Activated CD4-positive, alpha-beta T cell treated with anti-CD3 and anti-CD28 coated beads for 4 hours (primary cell): ENCODE measurements around the gene ZBTB16.
A peak's percentile ranks its signal among the peaks of the same experiment; 100 is the strongest.

Experiments used
- DNase-seq, 2 donors: peaks; one replicate each; pipeline ENCODE4 v3.0.0-alpha.2; 2020

Gene ZBTB16

GRCh38 chr11:114157476-114158050 lies 98.1 kb downstream of the ZBTB16 start:
- DNase-seq = no peak

DNA sequence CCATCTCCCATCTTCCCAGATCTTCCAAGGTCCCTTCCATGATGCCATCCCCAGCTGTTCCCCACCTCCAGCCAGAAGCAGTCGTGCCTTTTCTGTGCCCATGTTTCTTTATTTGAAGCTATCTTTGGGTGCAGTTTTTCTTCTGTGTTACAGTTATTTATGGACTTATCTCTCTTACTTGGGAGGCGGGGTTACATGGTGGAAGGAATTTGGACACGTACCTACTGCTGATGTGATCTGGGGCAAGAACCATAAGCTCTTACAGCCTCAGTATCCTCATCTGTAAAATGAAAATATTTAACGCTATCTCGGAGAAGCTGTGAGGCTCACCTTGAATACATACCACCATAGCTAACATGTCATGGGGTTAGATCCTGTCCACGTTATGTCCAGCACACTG lies 98.9 kb downstream of the ZBTB16 start:
- DNase-seq = no peak

DNA sequence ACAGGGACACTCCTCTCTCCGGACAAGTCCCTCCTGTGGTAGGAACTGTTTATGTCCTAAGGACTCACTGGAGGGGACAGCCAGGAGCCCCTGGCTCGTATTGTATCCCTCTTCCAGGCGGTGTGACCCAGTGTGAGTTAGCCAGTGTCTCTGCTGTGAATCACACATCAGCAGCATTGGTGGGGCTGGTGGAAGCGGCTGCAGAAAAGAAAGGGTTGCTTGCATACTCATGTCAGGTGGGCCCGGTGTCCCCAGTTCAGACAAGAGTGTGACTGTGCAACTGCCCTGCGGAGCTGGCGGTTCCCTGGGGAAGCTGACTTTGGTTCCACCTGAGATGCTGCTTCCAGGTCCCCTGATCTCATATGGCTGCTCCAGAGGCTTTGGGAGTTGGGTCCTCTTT lies 99.4 kb downstream of the ZBTB16 start:
- no peak for DNase-seq

- DNase-seq = no peak
Measured at GRCh38 chr11:114159320-114159719, 99.8 kb downstream of the ZBTB16 start.

GRCh38 chr11:114159802-114160632 lies 100.5 kb downstream of the ZBTB16 start:
- DNase-seq = peak; percentile 90 to 92

DNA sequence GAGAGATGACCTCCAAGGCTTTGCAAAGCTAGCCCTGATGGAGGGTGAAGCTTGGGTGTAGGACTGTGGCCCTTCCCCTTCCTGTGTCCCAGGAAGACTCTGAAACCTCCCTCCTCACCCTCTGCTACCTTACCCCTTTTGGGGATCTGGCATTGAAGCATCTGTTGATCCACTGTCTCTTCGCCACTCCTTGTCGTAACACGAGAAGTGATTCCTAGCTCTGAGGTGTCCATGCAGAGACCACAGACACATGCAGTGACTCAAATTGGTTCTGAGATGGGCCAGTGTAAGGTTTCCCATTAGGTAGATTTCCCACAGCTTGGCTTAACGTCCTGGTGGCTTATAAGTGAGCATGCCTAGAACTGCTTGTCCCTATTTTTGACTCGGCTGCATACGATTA lies 101.4 kb downstream of the ZBTB16 start:
- DNase-seq = no peak

- DNase-seq = no peak
Measured at GRCh38 chr11:114161486-114162250, 102.2 kb downstream of the ZBTB16 start.

DNA sequence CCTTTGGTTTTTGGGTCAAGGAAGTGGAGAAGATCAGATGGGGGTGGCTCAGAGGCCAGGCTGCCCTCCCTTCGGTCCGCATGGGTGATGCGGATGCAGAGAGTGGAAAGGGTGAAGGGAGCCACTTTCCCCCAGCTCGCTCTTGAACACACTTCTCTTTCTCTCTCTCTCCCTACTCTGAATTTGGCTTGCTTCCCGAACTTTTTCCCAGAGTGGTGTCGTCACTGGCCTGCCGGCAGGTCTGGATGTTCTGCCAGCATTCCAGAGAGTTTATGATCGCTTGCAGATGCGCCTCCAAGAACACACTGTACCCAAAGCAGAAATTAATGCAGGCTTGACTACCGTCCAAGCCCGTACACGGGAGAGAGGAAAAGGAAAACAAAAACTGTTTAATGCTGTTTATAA lies 103.2 kb downstream of the ZBTB16 start:
- no peak for DNase-seq

- no peak for DNase-seq
Measured at GRCh38 chr11:114163229-114163631, 103.7 kb downstream of the ZBTB16 start.

DNA sequence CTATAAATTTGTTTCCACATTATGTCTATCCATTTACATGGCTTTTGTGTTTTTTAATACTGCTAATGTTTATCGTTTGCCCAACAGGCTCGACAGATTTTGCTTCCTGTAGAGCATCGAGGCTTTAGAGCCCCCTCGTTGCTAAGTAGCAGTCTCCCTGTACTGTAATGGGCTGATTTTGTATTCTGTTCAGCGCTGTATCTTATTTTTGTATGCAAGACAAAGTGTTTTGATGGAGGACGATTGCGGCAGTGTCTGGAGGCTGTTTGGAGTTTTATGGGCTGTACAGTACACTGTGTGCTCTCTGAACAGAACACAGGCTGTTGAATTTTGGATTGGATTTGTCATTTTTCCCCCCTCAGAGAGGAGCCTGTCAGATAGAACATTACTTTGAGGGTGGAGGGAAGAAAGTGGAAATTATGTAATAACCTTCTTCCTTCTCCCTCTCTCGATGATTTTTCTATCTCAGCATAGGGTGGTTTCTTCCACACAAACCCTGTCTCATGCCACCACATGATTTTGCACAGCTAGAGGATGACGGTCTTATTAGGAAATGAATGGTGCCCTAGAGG lies 104.4 kb downstream of the ZBTB16 start:
- no peak for DNase-seq

DNA sequence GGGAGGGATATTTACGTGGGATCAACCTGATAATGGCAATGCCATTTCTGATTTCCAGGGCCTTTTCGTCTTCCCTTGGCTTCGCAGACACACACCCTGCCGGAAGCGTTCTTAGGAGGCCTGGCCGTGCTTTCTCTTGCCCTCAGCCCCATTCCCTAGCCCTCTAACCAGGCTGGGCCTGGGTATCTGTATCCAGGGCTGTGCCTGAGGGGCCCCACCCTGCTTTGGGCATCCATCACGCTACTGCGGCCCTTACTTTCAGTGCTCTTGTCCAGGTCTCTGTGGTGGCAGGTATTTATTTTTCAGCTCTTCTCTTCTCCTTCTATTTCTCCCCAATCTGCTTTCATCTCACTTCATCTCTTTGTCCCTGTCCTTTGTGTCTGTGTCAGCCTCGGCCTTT lies 105.0 kb downstream of the ZBTB16 start:
- no peak for DNase-seq

GRCh38 chr11:114165326-114166230 lies 106.1 kb downstream of the ZBTB16 start:
- DNase-seq = no peak

DNA sequence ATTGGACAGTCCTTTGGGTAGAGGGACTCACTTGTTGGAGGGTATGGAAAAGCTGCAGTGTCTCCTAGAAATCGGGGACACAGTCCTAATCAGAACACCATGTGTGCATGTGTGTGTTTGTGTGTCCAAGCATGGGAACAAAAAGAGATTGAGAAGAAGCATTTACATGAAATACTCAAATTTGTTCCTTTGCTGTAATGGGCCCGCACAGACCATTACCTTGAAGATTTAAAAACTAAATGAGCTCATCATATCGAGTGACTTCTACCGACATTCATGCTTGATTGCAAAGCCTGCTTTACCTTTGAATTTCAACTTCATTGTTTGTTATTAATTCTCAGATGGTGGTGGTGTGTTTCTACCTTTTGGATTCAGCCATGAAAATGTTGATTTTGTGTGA lies 106.9 kb downstream of the ZBTB16 start:
- DNase-seq = no peak

DNA sequence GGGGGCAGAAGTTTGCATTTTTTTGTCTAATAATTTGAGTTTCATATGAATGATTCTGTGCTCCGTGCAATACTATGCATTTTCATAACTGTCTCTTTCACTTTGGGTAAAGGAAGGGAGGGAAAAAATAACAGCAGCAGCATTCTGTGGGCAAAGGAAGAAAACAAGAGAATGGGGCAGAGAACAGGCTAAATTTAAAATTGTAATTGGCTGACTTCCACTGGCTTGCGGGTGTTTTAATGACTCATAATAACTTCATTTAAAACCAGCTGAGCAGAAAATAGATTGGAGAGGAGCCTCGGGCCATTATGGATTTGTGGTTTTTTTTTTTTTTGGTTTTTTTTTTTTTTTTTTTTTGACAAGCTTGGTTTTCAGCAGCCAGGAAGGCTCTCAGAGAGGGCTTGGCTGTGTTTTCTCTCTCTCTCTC lies 107.4 kb downstream of the ZBTB16 start:
- DNase-seq = no peak

DNA sequence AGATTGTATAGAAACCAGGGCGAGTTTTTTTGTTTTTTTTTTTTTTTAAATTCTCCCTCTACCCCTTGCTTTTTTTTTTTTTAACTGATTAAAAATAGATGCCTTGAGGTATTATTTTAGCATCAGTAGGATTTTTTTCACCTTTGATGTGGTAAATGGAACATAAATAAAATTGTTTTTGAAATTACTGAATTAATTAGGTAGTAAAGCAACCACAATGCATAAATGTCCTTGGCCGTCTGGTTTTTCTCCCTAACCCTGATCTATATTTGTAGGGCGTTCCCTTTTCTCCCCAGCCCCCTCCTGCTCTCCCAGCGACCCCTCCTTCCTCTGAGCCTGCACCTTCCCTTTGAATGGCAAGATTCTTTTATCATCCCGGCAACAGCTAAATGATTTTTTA lies 107.8 kb downstream of the ZBTB16 start:
- no peak for DNase-seq

DNA sequence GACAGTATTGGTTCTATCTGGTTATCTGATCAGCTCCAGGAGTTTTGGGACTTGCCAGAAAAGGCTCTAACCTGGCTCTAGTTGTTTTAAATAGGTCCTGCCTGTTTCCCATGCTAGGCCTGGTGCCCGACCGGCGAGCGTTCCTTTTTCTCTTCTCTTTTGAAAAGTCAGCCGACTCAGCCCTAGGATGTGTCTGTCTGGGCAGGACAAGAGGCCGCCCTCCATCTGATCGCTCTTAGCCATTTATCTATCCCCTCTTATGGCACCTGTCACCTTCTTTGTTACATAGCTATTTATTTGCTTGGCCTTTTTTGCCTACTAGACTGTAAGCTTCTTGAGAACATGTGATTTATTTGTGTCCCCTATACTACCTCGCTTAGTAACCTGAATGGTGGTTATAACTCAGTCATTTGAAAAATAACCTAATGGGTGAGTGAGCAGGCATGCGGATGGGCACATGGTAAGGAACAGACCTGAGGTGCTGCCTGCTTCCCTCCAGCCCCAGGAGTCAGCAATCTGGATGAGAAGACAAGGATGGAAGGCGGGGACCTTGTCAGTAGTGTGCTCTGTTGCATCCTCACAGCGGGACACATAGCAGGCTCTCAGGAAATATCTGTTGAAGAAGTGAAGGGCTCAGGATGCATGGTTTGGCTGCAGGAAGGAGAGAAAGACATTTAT lies 108.4 kb downstream of the ZBTB16 start:
- no peak for DNase-seq

GRCh38 chr11:114168691-114169090 lies 109.2 kb downstream of the ZBTB16 start:
- no peak for DNase-seq

- DNase-seq = no peak
Measured at GRCh38 chr11:114169321-114169749, 109.8 kb downstream of the ZBTB16 start.

DNA sequence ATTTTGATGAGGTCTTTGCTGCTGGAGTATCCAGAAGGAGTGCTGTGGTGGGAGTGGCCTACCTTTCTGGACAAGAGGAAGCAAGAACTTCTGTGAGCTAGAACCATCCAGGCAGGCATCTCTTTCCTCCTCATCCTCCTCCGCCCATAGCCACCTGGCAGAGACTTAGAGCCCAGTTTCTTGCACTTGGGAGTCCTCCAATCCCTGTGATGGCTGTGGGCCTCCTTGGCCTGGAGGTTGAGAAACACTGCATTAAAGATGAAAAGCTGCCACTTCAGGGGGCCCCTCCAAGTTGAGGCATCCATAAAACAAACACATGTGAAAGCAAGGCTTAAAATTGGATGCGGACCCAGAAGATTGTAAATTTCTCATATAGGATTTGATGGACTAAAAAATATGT lies 110.3 kb downstream of the ZBTB16 start:
- no peak for DNase-seq

- DNase-seq = no peak
Measured at GRCh38 chr11:114170226-114170625, 110.7 kb downstream of the ZBTB16 start.

DNA sequence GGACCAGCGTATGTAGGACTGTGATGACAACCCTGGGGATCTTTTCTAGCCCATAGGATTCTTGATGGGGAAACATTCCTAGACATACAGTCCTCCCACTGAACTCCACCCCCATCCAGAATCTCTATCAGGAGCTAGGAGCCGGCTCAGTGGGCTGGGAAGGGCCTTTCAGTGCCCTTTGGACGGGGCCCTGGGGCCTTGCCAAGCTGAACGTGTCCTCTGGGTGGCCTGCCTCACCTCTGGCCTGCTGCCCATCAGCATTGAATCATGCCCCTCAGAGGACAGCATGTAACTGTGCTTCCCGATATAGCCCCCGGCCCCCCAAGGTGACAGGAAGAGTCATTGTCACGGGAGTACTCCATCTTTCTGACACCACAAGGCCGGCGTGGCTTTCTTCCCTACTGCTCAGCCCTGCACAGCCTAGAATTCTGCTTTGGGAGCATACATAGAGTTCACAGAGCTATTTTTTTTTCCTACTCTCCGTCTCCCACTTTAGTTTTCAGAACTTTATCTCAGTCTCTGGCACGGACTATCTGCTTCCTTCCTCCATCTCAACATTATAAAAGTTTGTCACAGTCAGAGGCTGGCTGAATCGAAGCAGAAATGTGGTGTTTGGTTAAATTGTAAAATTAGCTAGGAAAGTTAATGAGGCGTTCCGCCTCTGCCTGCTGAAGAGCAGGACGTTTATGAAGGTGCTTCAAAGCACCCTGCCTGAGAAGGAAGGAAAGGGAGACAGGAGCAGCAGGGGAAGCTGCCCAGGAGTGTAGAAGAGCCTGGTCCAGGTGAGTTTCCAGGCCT lies 111.9 kb downstream of the ZBTB16 start:
- no peak for DNase-seq
